ENCODE data around the gene IRAK4.
A peak's percentile ranks its signal among the peaks of the same experiment; 100 is the strongest.

IRAK4 gene

GRCh38 chr12:43763769-43764168, 5.0 kb downstream of the IRAK4 start:
- no peaks in the 10 kb centered on the region for H3K36me3 ChIP-seq (ENCODE audit: low read depth)
- H3K4me1 ChIP-seq (ENCODE audit: insufficient read depth, poor library complexity, severe bottlenecking): peaks cover 16% of the 10 kb centered on the region
- no peak overlapping the region for H3K4me3 ChIP-seq (ENCODE audit: severe bottlenecking)
- ATAC-seq (ENCODE audit: low read depth) (no peak), DNase-seq (ENCODE audit: low spot score) (no peak)
- H3K9me3 ChIP-seq (ENCODE audit: severe bottlenecking): no peaks in the 10 kb centered on the region
- no peak overlapping the region for H3K27ac ChIP-seq (ENCODE audit: poor library complexity, severe bottlenecking)
- TF ChIP-seq CTCF (IDR thresholded peaks at IDR 0.05; ENCODE audit: poor library complexity, severe bottlenecking): no peak
- H3K27me3 ChIP-seq (ENCODE audit: insufficient read depth, poor library complexity, severe bottlenecking): no peaks in the 10 kb centered on the region

- no peak overlapping the region for H3K4me3 ChIP-seq (ENCODE audit: severe bottlenecking)
- ATAC-seq (ENCODE audit: low read depth) (no peak), DNase-seq (ENCODE audit: low spot score) (no peak)
- TF ChIP-seq CTCF (IDR thresholded peaks at IDR 0.05; ENCODE audit: poor library complexity, severe bottlenecking): no peak
- H3K36me3 ChIP-seq (ENCODE audit: low read depth): no peaks in the 10 kb centered on the region
- H3K27me3 ChIP-seq (ENCODE audit: insufficient read depth, poor library complexity, severe bottlenecking): no peaks in the 10 kb centered on the region
- no peak overlapping the region for H3K27ac ChIP-seq (ENCODE audit: poor library complexity, severe bottlenecking)
- peaks cover 16% of the 10 kb centered on the region for H3K4me1 ChIP-seq (ENCODE audit: insufficient read depth, poor library complexity, severe bottlenecking)
- no peaks in the 10 kb centered on the region for H3K9me3 ChIP-seq (ENCODE audit: severe bottlenecking)
Observed at GRCh38 chr12:43764528-43764927, 5.8 kb downstream of the IRAK4 start.

GRCh38 chr12:43766291-43766690, 7.5 kb downstream of the IRAK4 start:
- Histone ChIP-seq H3K4me3 (ENCODE audit: severe bottlenecking) (no peak overlapping the region), H3K27me3 (ENCODE audit: insufficient read depth, poor library complexity, severe bottlenecking) (no peaks in the 10 kb centered on the region), H3K27ac (ENCODE audit: poor library complexity, severe bottlenecking) (no peak overlapping the region), H3K36me3 (ENCODE audit: low read depth) (no peaks in the 10 kb centered on the region), H3K4me1 (ENCODE audit: insufficient read depth, poor library complexity, severe bottlenecking) (peaks cover 9% of the 10 kb centered on the region), H3K9me3 (ENCODE audit: severe bottlenecking) (no peaks in the 10 kb centered on the region)
- ATAC-seq (ENCODE audit: low read depth): no peak; the same call in 2 of the 3 replicates
- no peak for TF ChIP-seq CTCF (IDR thresholded peaks at IDR 0.05; ENCODE audit: poor library complexity, severe bottlenecking)
- DNase-seq (ENCODE audit: low spot score): no peak

- H3K27me3 ChIP-seq (ENCODE audit: insufficient read depth, poor library complexity, severe bottlenecking): no peaks in the 10 kb centered on the region
- peak; percentile 74 for ATAC-seq (ENCODE audit: low read depth)
- H3K9me3 ChIP-seq (ENCODE audit: severe bottlenecking): no peaks in the 10 kb centered on the region
- H3K27ac ChIP-seq (ENCODE audit: poor library complexity, severe bottlenecking): no peak overlapping the region
- H3K4me1 ChIP-seq (ENCODE audit: insufficient read depth, poor library complexity, severe bottlenecking): no peaks in the 10 kb centered on the region
- peaks cover 38% of the 10 kb centered on the region for H3K36me3 ChIP-seq (ENCODE audit: low read depth)
- peak; percentile 41 for TF ChIP-seq CTCF (IDR thresholded peaks at IDR 0.05; ENCODE audit: poor library complexity, severe bottlenecking)
- no peak overlapping the region for H3K4me3 ChIP-seq (ENCODE audit: severe bottlenecking)
- no peak for DNase-seq (ENCODE audit: low spot score)
Observed at GRCh38 chr12:43776498-43776897, 17.7 kb downstream of the IRAK4 start.

GRCh38 chr12:43786899-43787693, 28.3 kb downstream of the IRAK4 start:
- TF ChIP-seq CTCF (IDR thresholded peaks at IDR 0.05; ENCODE audit: poor library complexity, severe bottlenecking): no peak
- Histone ChIP-seq H3K4me3 (ENCODE audit: severe bottlenecking) (no peak overlapping the region), H3K27me3 (ENCODE audit: insufficient read depth, poor library complexity, severe bottlenecking) (no peaks in the 10 kb centered on the region), H3K4me1 (ENCODE audit: insufficient read depth, poor library complexity, severe bottlenecking) (no peaks in the 10 kb centered on the region), H3K36me3 (ENCODE audit: low read depth) (peaks cover 16% of the 10 kb centered on the region), H3K9me3 (ENCODE audit: severe bottlenecking) (no peaks in the 10 kb centered on the region), H3K27ac (ENCODE audit: poor library complexity, severe bottlenecking) (no peak overlapping the region)
- ATAC-seq (ENCODE audit: low read depth) (no peak), DNase-seq (ENCODE audit: low spot score) (no peak)
